Liver (tissue), 3 donors: ENCODE data around the gene PIEZO2.
"Not testable (repeated sequence)": the region's sequence is repeated elsewhere in the genome, so short reads cannot be mapped to it uniquely, and the experiment has no call there.

ENCODE experiments used
- ATF3 ChIP-seq: IDR thresholded peaks from 2 replicates; pipeline ENCODE4 v1.6.1; 2016; ENCODE audit warnings: antibody characterized with exemption
- CTCF ChIP-seq: fragments of 150-350 bp; IDR thresholded peaks from 2 replicates; pipeline ENCODE4 v1.5.1; 2017; ENCODE audit warnings: improper control_type of control experiment, low read depth, low read length; ENCODE audit not compliant: missing input control
- FOXA1 ChIP-seq: IDR thresholded peaks from 2 replicates; pipeline ENCODE4 v1.6.1; 2016; ENCODE audit warnings: antibody characterized with exemption
- GABPA ChIP-seq, 2 donors: IDR thresholded peaks in 1 of 2; conservative IDR thresholded peaks in 1 of 2; 2 replicates each; pipeline ENCODE4 v1.6.1; 2016; ENCODE audit warnings: antibody characterized with exemption in 2 of 2, mild to moderate bottlenecking in 1 of 2, moderate library complexity in 1 of 2
- HNF4A ChIP-seq, 2 donors: conservative IDR thresholded peaks; 2 replicates each; pipeline ENCODE4 v1.6.1; 2016; ENCODE audit warnings: antibody characterized with exemption in 2 of 2, mild to moderate bottlenecking in 2 of 2
- HNF4G ChIP-seq: IDR thresholded peaks from 2 replicates; pipeline ENCODE4 v1.6.1; 2016; ENCODE audit warnings: antibody characterized with exemption
- MAX ChIP-seq: IDR thresholded peaks from 2 replicates; pipeline ENCODE4 v1.6.1; 2016; ENCODE audit warnings: antibody characterized with exemption
- RAD21 ChIP-seq, 2 donors: IDR thresholded peaks; 2 replicates each; pipeline ENCODE4 v1.6.1; 2016; ENCODE audit warnings: antibody characterized with exemption in 2 of 2, mild to moderate bottlenecking in 2 of 2
- REST ChIP-seq: IDR thresholded peaks from 2 replicates; pipeline ENCODE4 v1.6.1; 2016; ENCODE audit warnings: antibody characterized with exemption, mild to moderate bottlenecking
- RXRA ChIP-seq, 2 donors: IDR thresholded peaks; 2 replicates each; pipeline ENCODE4 v1.6.1; 2017 to 2018; ENCODE audit warnings: antibody characterized with exemption in 2 of 2, mild to moderate bottlenecking in 1 of 2
- YY1 ChIP-seq: IDR thresholded peaks from 2 replicates; pipeline ENCODE4 v1.6.1; 2016; ENCODE audit warnings: antibody characterized with exemption, mild to moderate bottlenecking
- ZBTB33 ChIP-seq: IDR thresholded peaks from 2 replicates; pipeline ENCODE4 v1.6.1; 2016; ENCODE audit warnings: antibody characterized with exemption
- donor health status: healthy.
- donor health status: healthy.

- not testable (repeated sequence) for TF ChIP-seq CTCF; RXRA (IDR thresholded peaks at IDR 0.05); MAX; YY1; ATF3; HNF4A (conservative IDR thresholded peaks at IDR 0.05); GABPA (IDR thresholded peaks at IDR 0.05 in 1 of 2, conservative IDR thresholded peaks at IDR 0.05 in 1 of 2); HNF4G; FOXA1; RAD21 (IDR thresholded peaks at IDR 0.05); ZBTB33; REST
Measured at GRCh38 chr18:10933648-10934047, 215.7 kb downstream of the PIEZO2 start.
